ENCODE data around the gene PIK3R3. TPM values are rescaled to one million over a fixed set of nuclear protein-coding genes. Genes with fewer than 3 reads are reported as not detected.
"Not testable (repeated sequence)": the region's sequence is repeated elsewhere in the genome, so short reads cannot be mapped to it uniquely, and the experiment has no call there.

PIK3R3 gene
- total and polyA plus RNA-seq, 7 experiments from 2014 or later: 0.03 to 3.0 (median 0.39) TPM; not detected in 1

DNA sequence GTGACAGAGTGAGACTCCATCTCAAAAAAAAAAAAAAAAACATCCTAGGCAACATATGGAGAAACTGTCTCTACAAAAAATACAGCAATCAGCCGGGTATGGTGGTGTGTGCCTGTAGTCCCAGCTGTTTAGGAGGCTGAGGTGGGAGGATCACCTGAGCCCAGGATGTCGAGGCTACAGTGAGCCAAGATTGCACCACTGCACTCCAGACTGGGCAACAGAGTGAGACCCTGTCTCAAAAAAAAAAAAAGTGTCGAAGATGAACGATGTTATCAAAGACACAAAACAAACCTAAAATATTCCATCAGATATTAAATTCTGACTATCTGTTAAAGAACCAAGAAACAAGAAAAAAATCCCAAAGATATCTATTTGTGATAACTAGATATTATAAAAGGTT, 38.6 kb downstream of the PIK3R3 start:
- H3K27me3 ChIP-seq (ENCODE audit: control insufficient read depth in 2 of 2, insufficient read depth in 2 of 2, low read length in 2 of 2); H3K4me3 Mint-ChIP-seq; intact Hi-C loops (cut with micrococcal nuclease); ATAC-seq; H3K27ac ChIP-seq (ENCODE audit: low read depth, low read length); H3K4me1 Mint-ChIP-seq; CTCF ChIA-PET; H3K9me3 ChIP-seq (ENCODE audit: control insufficient read depth in 2 of 3, low read length in 3 of 3); DNase-seq; H3K27ac Mint-ChIP-seq; POLR2A ChIA-PET; H3K4me3 ChIP-seq (ENCODE audit: low read length); H3K36me3 ChIP-seq (ENCODE audit: control insufficient read depth in 2 of 3, insufficient read depth in 3 of 3, low read length in 3 of 3); H3K36me3 Mint-ChIP-seq; H3K9me3 Mint-ChIP-seq; H3K4me1 ChIP-seq (ENCODE audit: control insufficient read depth in 2 of 2, insufficient read depth in 2 of 2, low read length in 2 of 2): not testable (repeated sequence)
- peaks cover 0 to 22% (median 14%) of the 10 kb centered on the region in 5 donors for H3K27me3 Mint-ChIP-seq

DNA sequence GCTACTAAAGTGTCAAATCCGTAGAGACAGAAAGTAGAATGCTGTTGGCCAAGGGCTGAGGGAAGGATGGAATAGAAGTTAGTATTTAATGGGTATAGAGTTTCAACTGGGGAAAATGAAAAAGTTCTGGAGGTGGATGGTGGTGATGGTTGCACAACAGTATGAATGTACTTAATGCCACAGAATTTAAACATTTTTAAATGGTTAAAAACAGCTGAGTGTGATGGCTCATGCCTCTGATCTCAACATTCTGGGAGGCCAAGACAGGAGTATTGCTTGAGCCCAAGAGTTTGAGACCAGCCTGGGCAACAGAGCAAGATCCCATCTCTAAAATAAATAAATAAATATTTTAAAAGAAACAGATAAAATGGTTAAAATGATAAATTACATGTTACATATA, 44.5 kb downstream of the PIK3R3 start:
- no peak overlapping the region for H3K27ac Mint-ChIP-seq
- H3K4me1 Mint-ChIP-seq: peaks cover 0 to 1% (median 0%) of the 10 kb centered on the region in 7 donors
- Histone ChIP-seq H3K27me3 (ENCODE audit: control insufficient read depth in 2 of 2, insufficient read depth in 2 of 2, low read length in 2 of 2) (no peaks in the 10 kb centered on the region), H3K27ac (ENCODE audit: low read depth, low read length) (no peak overlapping the region), H3K36me3 (ENCODE audit: control insufficient read depth in 2 of 3, insufficient read depth in 3 of 3, low read length in 3 of 3) (no peaks in the 10 kb centered on the region), H3K4me3 (ENCODE audit: low read length) (no peak overlapping the region), H3K9me3 (ENCODE audit: control insufficient read depth in 2 of 3, low read length in 3 of 3) (no peaks in the 10 kb centered on the region), H3K4me1 (ENCODE audit: control insufficient read depth in 2 of 2, insufficient read depth in 2 of 2, low read length in 2 of 2) (no peaks in the 10 kb centered on the region)
- CTCF ChIA-PET: no interaction called here
- peaks cover 0 to 27% (median 5%) of the 10 kb centered on the region in 5 donors for H3K27me3 Mint-ChIP-seq
- no peaks in the 10 kb centered on the region for H3K36me3 Mint-ChIP-seq
- H3K9me3 Mint-ChIP-seq: peaks cover 0 to 5% (median 0%) of the 10 kb centered on the region in 11 donors
- DNase-seq (no peak), ATAC-seq (no peak)
- intact Hi-C loops (cut with micrococcal nuclease): no loop called here
- no peak overlapping the region for H3K4me3 Mint-ChIP-seq
- POLR2A ChIA-PET: no interaction called here

- peaks cover 0 to 1% (median 0%) of the 10 kb centered on the region in 7 donors for H3K4me1 Mint-ChIP-seq
- DNase-seq: no peak
- H3K4me3 Mint-ChIP-seq: no peak overlapping the region
- CTCF ChIA-PET: no interaction called here
- Histone ChIP-seq H3K27me3 (ENCODE audit: control insufficient read depth in 2 of 2, insufficient read depth in 2 of 2, low read length in 2 of 2) (no peaks in the 10 kb centered on the region), H3K27ac (ENCODE audit: low read depth, low read length) (no peak overlapping the region), H3K9me3 (ENCODE audit: control insufficient read depth in 2 of 3, low read length in 3 of 3) (no peaks in the 10 kb centered on the region), H3K36me3 (ENCODE audit: control insufficient read depth in 2 of 3, insufficient read depth in 3 of 3, low read length in 3 of 3) (no peaks in the 10 kb centered on the region), H3K4me1 (ENCODE audit: control insufficient read depth in 2 of 2, insufficient read depth in 2 of 2, low read length in 2 of 2) (no peaks in the 10 kb centered on the region), H3K4me3 (ENCODE audit: low read length) (no peak overlapping the region)
- intact Hi-C loops (cut with micrococcal nuclease): no loop called here
- peaks cover 0 to 5% (median 0%) of the 10 kb centered on the region in 11 donors for H3K9me3 Mint-ChIP-seq
- POLR2A ChIA-PET: no interaction called here
- H3K36me3 Mint-ChIP-seq: no peaks in the 10 kb centered on the region
- ATAC-seq: no peak
- H3K27ac Mint-ChIP-seq: no peak overlapping the region
- peaks cover 0 to 30% (median 4%) of the 10 kb centered on the region in 5 donors for H3K27me3 Mint-ChIP-seq
Measured at GRCh38 chr1:46086576-46086975, 45.9 kb downstream of the PIK3R3 start.

GRCh38 chr1:46084553-46085451, 47.6 kb downstream of the PIK3R3 start:
- Histone ChIP-seq H3K4me3 (ENCODE audit: low read length) (no peak overlapping the region), H3K27ac (ENCODE audit: low read depth, low read length) (no peak overlapping the region), H3K27me3 (ENCODE audit: control insufficient read depth in 2 of 2, insufficient read depth in 2 of 2, low read length in 2 of 2) (no peaks in the 10 kb centered on the region), H3K36me3 (ENCODE audit: control insufficient read depth in 2 of 3, insufficient read depth in 3 of 3, low read length in 3 of 3) (no peaks in the 10 kb centered on the region), H3K4me1 (ENCODE audit: control insufficient read depth in 2 of 2, insufficient read depth in 2 of 2, low read length in 2 of 2) (no peaks in the 10 kb centered on the region), H3K9me3 (ENCODE audit: control insufficient read depth in 2 of 3, low read length in 3 of 3) (no peaks in the 10 kb centered on the region)
- ChIA-PET POLR2A (interaction anchor here (0.5 kb wide), 1 partner anchor 20 kb away, joined by 3 read pairs; no protein-coding TSS in a partner anchor), CTCF (no interaction called here)
- no peak for DNase-seq
- Mint-ChIP-seq H3K4me1 (peaks cover 0 to 1% (median 0%) of the 10 kb centered on the region in 7 donors), H3K4me3 (no peak overlapping the region), H3K27ac (no peak overlapping the region), H3K9me3 (peaks cover 0 to 5% (median 0%) of the 10 kb centered on the region in 11 donors), H3K36me3 (no peaks in the 10 kb centered on the region), H3K27me3 (peaks cover 0 to 31% (median 4%) of the 10 kb centered on the region in 5 donors)
- intact Hi-C loops (cut with micrococcal nuclease): no loop called here
- ATAC-seq: no peak

DNA sequence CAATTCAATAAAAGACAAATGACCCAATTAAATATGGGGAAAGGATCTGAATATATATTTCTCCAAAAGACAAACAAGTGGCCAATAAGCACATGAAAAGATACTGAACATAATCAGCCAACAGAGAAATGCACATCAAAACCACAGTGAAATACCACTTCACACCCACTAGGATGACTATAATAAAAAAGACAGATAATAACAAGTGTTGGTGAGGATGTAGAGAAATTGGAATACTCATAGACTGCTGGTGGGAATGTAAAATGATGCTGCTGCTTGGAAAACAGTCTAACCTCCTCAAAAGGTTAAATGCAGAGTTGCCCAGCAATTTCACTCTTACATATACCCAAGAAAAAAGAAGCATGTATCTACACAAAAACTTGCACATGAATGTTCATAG, 48.9 kb downstream of the PIK3R3 start:
- ChIA-PET CTCF (no interaction called here), POLR2A (no interaction called here)
- Mint-ChIP-seq H3K36me3 (no peaks in the 10 kb centered on the region), H3K9me3 (peaks cover 0 to 5% (median 0%) of the 10 kb centered on the region in 11 donors), H3K27me3 (peaks cover 0 to 31% (median 8%) of the 10 kb centered on the region in 5 donors), H3K4me1 (peaks cover 0 to 1% (median 0%) of the 10 kb centered on the region in 7 donors), H3K4me3 (no peak overlapping the region), H3K27ac (no peak overlapping the region)
- H3K4me1 ChIP-seq (ENCODE audit: control insufficient read depth in 2 of 2, insufficient read depth in 2 of 2, low read length in 2 of 2): no peaks in the 10 kb centered on the region
- H3K9me3 ChIP-seq (ENCODE audit: control insufficient read depth in 2 of 3, low read length in 3 of 3): no peaks in the 10 kb centered on the region
- intact Hi-C loops (cut with micrococcal nuclease): no loop called here
- no peak for DNase-seq
- no peak for ATAC-seq
- H3K36me3 ChIP-seq (ENCODE audit: control insufficient read depth in 2 of 3, insufficient read depth in 3 of 3, low read length in 3 of 3): no peaks in the 10 kb centered on the region
- H3K27me3 ChIP-seq (ENCODE audit: control insufficient read depth in 2 of 2, insufficient read depth in 2 of 2, low read length in 2 of 2): no peaks in the 10 kb centered on the region
- no peak overlapping the region for H3K4me3 ChIP-seq (ENCODE audit: low read length)
- H3K27ac ChIP-seq (ENCODE audit: low read depth, low read length): no peak overlapping the region

DNA sequence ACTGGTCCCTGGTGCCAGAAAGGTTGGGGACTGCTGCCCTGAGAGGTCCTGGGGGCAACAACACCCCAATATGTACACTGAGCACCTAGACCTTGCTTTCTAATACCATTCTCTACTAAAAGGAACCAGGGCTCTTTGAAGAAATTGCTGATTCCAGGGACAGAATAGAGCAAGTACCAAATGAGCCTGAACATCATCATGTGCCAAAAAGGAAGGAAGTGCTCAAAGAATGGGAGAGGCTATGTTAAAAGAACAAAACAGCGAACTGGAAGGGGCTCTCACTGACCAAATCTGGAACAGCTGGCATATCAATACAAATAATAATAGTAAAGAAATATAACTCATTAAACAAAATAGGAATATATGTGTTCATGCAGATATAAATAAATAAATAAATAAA, 50.8 kb downstream of the PIK3R3 start:
- no peak overlapping the region for H3K4me3 ChIP-seq (ENCODE audit: low read length)
- intact Hi-C loops (cut with micrococcal nuclease): no loop called here
- H3K36me3 ChIP-seq (ENCODE audit: control insufficient read depth in 2 of 3, insufficient read depth in 3 of 3, low read length in 3 of 3): no peaks in the 10 kb centered on the region
- POLR2A ChIA-PET: no interaction called here
- no peak overlapping the region for H3K4me3 Mint-ChIP-seq
- no peaks in the 10 kb centered on the region for H3K27me3 ChIP-seq (ENCODE audit: control insufficient read depth in 2 of 2, insufficient read depth in 2 of 2, low read length in 2 of 2)
- peaks cover 0 to 27% (median 8%) of the 10 kb centered on the region in 5 donors for H3K27me3 Mint-ChIP-seq
- DNase-seq: no peak
- ATAC-seq: no peak
- no peaks in the 10 kb centered on the region for H3K36me3 Mint-ChIP-seq
- H3K4me1 ChIP-seq (ENCODE audit: control insufficient read depth in 2 of 2, insufficient read depth in 2 of 2, low read length in 2 of 2): no peaks in the 10 kb centered on the region
- no peaks in the 10 kb centered on the region for H3K9me3 ChIP-seq (ENCODE audit: control insufficient read depth in 2 of 3, low read length in 3 of 3)
- H3K9me3 Mint-ChIP-seq: peaks cover 0 to 5% (median 0%) of the 10 kb centered on the region in 11 donors
- CTCF ChIA-PET: interaction anchor here (0.5 kb wide), 1 partner anchor 10 kb away, joined by 4 read pairs; no protein-coding TSS in a partner anchor
- no peaks in the 10 kb centered on the region for H3K4me1 Mint-ChIP-seq
- H3K27ac ChIP-seq (ENCODE audit: low read depth, low read length): no peak overlapping the region
- H3K27ac Mint-ChIP-seq: no peak overlapping the region

DNA sequence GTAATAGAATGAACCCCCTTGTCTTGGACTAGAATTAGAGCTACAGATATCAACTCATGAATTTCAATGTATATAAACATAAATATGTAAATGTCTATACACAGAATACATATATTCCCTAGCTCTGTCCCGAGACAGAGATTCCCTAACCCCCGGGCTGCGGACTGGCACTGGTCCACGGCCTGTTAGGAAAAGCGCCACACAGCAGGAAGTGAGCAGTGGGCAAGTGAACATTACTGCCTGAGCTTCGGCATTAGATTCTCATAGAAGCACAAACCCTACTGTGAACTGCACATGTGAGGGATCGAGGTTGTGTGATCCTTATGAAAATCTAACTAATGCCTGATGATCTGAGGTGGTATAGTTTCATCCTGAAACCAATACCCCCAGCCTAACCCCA, 51.2 kb downstream of the PIK3R3 start:
- ChIA-PET POLR2A (no interaction called here), CTCF (interaction anchor here (0.5 kb wide), 1 partner anchor 10 kb away, joined by 4 read pairs; no protein-coding TSS in a partner anchor)
- no peak overlapping the region for H3K27ac ChIP-seq (ENCODE audit: low read depth, low read length)
- no peaks in the 10 kb centered on the region for H3K36me3 Mint-ChIP-seq
- no peak overlapping the region for H3K4me3 ChIP-seq (ENCODE audit: low read length)
- peaks cover 0 to 5% (median 0%) of the 10 kb centered on the region in 11 donors for H3K9me3 Mint-ChIP-seq
- H3K36me3 ChIP-seq (ENCODE audit: control insufficient read depth in 2 of 3, insufficient read depth in 3 of 3, low read length in 3 of 3): no peaks in the 10 kb centered on the region
- DNase-seq (no peak), ATAC-seq (no peak)
- intact Hi-C loops (cut with micrococcal nuclease): no loop called here
- no peak overlapping the region for H3K27ac Mint-ChIP-seq
- no peaks in the 10 kb centered on the region for H3K4me1 ChIP-seq (ENCODE audit: control insufficient read depth in 2 of 2, insufficient read depth in 2 of 2, low read length in 2 of 2)
- H3K9me3 ChIP-seq (ENCODE audit: control insufficient read depth in 2 of 3, low read length in 3 of 3): no peaks in the 10 kb centered on the region
- H3K27me3 Mint-ChIP-seq: peaks cover 0 to 27% (median 5%) of the 10 kb centered on the region in 5 donors
- no peaks in the 10 kb centered on the region for H3K4me1 Mint-ChIP-seq
- no peaks in the 10 kb centered on the region for H3K27me3 ChIP-seq (ENCODE audit: control insufficient read depth in 2 of 2, insufficient read depth in 2 of 2, low read length in 2 of 2)
- no peak overlapping the region for H3K4me3 Mint-ChIP-seq
